ENCODE measurements around the gene RBMS2. TPM values are rescaled to one million over a fixed set of nuclear protein-coding genes. Genes with fewer than 3 reads are reported as not detected.

RBMS2 gene
- total and polyA plus RNA-seq, 2 experiments from 2014 or later = 11.4 to 13.1 TPM

GRCh38 chr12:56537546-56537945, 15.9 kb downstream of the RBMS2 start:
- H3K4me3 ChIP-seq = no peak overlapping the region
- DNase-seq (ENCODE audit: low read depth in 1 of 2, low spot score in 1 of 2) = no peak
- H3K27ac ChIP-seq = no peak overlapping the region
- H3K9me3 ChIP-seq (ENCODE audit: low read depth) = no peaks in the 10 kb centered on the region
- no peaks in the 10 kb centered on the region for H3K36me3 ChIP-seq
- H3K4me1 ChIP-seq (ENCODE audit: low read depth) = no peaks in the 10 kb centered on the region
- TF ChIP-seq CTCF (IDR thresholded peaks at IDR 0.05; ENCODE audit: low read depth, low read length) = no peak
- no peaks in the 10 kb centered on the region for H3K27me3 ChIP-seq

GRCh38 chr12:56541631-56542030, 20.0 kb downstream of the RBMS2 start:
- no peak overlapping the region for H3K27ac ChIP-seq
- H3K4me1 ChIP-seq (ENCODE audit: low read depth) = no peaks in the 10 kb centered on the region
- TF ChIP-seq CTCF (IDR thresholded peaks at IDR 0.05; ENCODE audit: low read depth, low read length) = no peak
- no peaks in the 10 kb centered on the region for H3K27me3 ChIP-seq
- no peaks in the 10 kb centered on the region for H3K9me3 ChIP-seq (ENCODE audit: low read depth)
- no peaks in the 10 kb centered on the region for H3K36me3 ChIP-seq
- no peak overlapping the region for H3K4me3 ChIP-seq
- DNase-seq (ENCODE audit: low read depth in 1 of 2, low spot score in 1 of 2) = no peak

GRCh38 chr12:56542164-56542563, 20.5 kb downstream of the RBMS2 start:
- H3K27me3 ChIP-seq = no peaks in the 10 kb centered on the region
- no peak for TF ChIP-seq CTCF (IDR thresholded peaks at IDR 0.05; ENCODE audit: low read depth, low read length)
- no peak overlapping the region for H3K27ac ChIP-seq

GRCh38 chr12:56545023-56545604, 23.5 kb downstream of the RBMS2 start:
- TF ChIP-seq CTCF (IDR thresholded peaks at IDR 0.05; ENCODE audit: low read depth, low read length) = no peak
- Histone ChIP-seq H3K4me3 (no peak overlapping the region), H3K27me3 (no peaks in the 10 kb centered on the region), H3K4me1 (ENCODE audit: low read depth) (no peaks in the 10 kb centered on the region), H3K27ac (no peak overlapping the region), H3K36me3 (no peaks in the 10 kb centered on the region), H3K9me3 (ENCODE audit: low read depth) (no peaks in the 10 kb centered on the region)
- DNase-seq (ENCODE audit: low read depth in 1 of 2, low spot score in 1 of 2) = no peak

More at GRCh38 chr12:56542164-56542563, 20.5 kb downstream of the RBMS2 start:
- Histone ChIP-seq H3K4me1 (ENCODE audit: low read depth) (no peaks in the 10 kb centered on the region), H3K4me3 (no peak overlapping the region), H3K9me3 (ENCODE audit: low read depth) (no peaks in the 10 kb centered on the region), H3K36me3 (no peaks in the 10 kb centered on the region)
- DNase-seq (ENCODE audit: low read depth in 1 of 2, low spot score in 1 of 2) = no peak

GRCh38 chr12:56546680-56547079, 25.1 kb downstream of the RBMS2 start:
- H3K27ac ChIP-seq = no peak overlapping the region
- DNase-seq (ENCODE audit: low read depth in 1 of 2, low spot score in 1 of 2) = no peak
- no peaks in the 10 kb centered on the region for H3K36me3 ChIP-seq
- H3K4me3 ChIP-seq = no peak overlapping the region
- H3K4me1 ChIP-seq (ENCODE audit: low read depth) = no peaks in the 10 kb centered on the region
- no peaks in the 10 kb centered on the region for H3K27me3 ChIP-seq
- no peaks in the 10 kb centered on the region for H3K9me3 ChIP-seq (ENCODE audit: low read depth)
- TF ChIP-seq CTCF (IDR thresholded peaks at IDR 0.05; ENCODE audit: low read depth, low read length) = no peak
